Endodermal cell (in vitro differentiated cells): Measurements from ENCODE around the gene OPCML. TPM values are rescaled to one million over a fixed set of nuclear protein-coding genes. Genes with fewer than 3 reads are reported as not detected.

Source experiments
- DNase-seq: peaks from one replicate; pipeline ENCODE4 v3.0.0-alpha.2; 2017
- H3K27ac ChIP-seq: 2 replicates; pipeline ENCODE4 v1.5.1; 2013; ENCODE audit warnings: mild to moderate bottlenecking, low read depth, low read length, moderate library complexity
- H3K27me3 ChIP-seq: 2 replicates; pipeline ENCODE4 v1.6.1; 2013; ENCODE audit warnings: mild to moderate bottlenecking, low read length, moderate library complexity; ENCODE audit not compliant: insufficient read depth, control insufficient read depth, poor library complexity, severe bottlenecking
- H3K36me3 ChIP-seq: 2 replicates; pipeline ENCODE4 v1.7.0; 2013; ENCODE audit warnings: mild to moderate bottlenecking, low read length, moderate library complexity; ENCODE audit not compliant: control insufficient read depth, insufficient read depth
- H3K4me1 ChIP-seq: one replicate; pipeline ENCODE4 v1.7.0; 2013; ENCODE audit warnings: low read length; ENCODE audit not compliant: control insufficient read depth, insufficient read depth
- H3K4me3 ChIP-seq: 2 replicates; pipeline ENCODE4 v1.5.1; 2013; ENCODE audit warnings: mild to moderate bottlenecking, low read length, moderate library complexity
- H3K9ac ChIP-seq: 2 replicates; pipeline ENCODE4 v1.6.1; 2013; ENCODE audit warnings: mild to moderate bottlenecking, low read length, moderate library complexity; ENCODE audit not compliant: poor library complexity, severe bottlenecking; ENCODE audit errors: extremely low read depth
- H3K9me3 ChIP-seq: 2 replicates; pipeline ENCODE4 v1.6.1; 2013; ENCODE audit warnings: mild to moderate bottlenecking, low read length, moderate library complexity; ENCODE audit not compliant: control insufficient read depth
- H3K27ac Mint-ChIP-seq: 2 replicates; pipeline ENCODE4 v1.8.0; 2020; ENCODE audit warnings: mixed read lengths
- H3K27me3 Mint-ChIP-seq: 2 replicates; pipeline ENCODE4 v1.8.0; 2021; ENCODE audit warnings: mild to moderate bottlenecking, mixed read lengths; ENCODE audit not compliant: insufficient read depth
- H3K36me3 Mint-ChIP-seq: 2 replicates; pipeline ENCODE4 v1.8.0; 2020; ENCODE audit warnings: low read depth, mixed read lengths
- H3K4me1 Mint-ChIP-seq: 2 replicates; pipeline ENCODE4 v1.8.0; 2020; ENCODE audit warnings: mixed read lengths
- H3K4me3 Mint-ChIP-seq: 2 replicates; pipeline ENCODE4 v1.8.0; 2020; ENCODE audit warnings: mild to moderate bottlenecking, moderate library complexity, mixed read lengths
- H3K9me3 Mint-ChIP-seq: 2 replicates; pipeline ENCODE4 v1.8.0; 2020; ENCODE audit warnings: mild to moderate bottlenecking, mixed read lengths
- CTCF ChIP-seq: fragments of 200-600 bp; sonication (generic); conservative IDR thresholded peaks from 2 replicates; pipeline ENCODE4 v1.5.0; 2021; ENCODE audit warnings: antibody characterized with exemption, mild to moderate bottlenecking
- WGBS, 2 experiments: methylation state at CpG; one replicate each; pipeline versions ENCODE4 v1.1.5 to v1.1.7; 2013; ENCODE audit warnings: missing lambda C conversion rate in 2 of 2, mixed read lengths in 1 of 2; ENCODE audit not compliant: insufficient coverage in 1 of 2, insufficient read length in 1 of 2; 5-methylcytosine and 5-hydroxymethylcytosine counted together
- total RNA-seq, 2 donors: library from RNA; stranded (reverse); fragmentation: NEBNext Ultra II Directional in 1 of 2; extraction: Animal tissue kit (Norgen Biotek cat#: 25700) in 1 of 2; gene quantifications; 2 replicates in 1 of 2; 3 replicates in 1 of 2; pipeline ENCODE4 v1.2.1, GENCODE V29; 2021

The OPCML gene
- total RNA-seq, 2 donors from 2014 or later, result 0.49 to 0.86 TPM

DNA sequence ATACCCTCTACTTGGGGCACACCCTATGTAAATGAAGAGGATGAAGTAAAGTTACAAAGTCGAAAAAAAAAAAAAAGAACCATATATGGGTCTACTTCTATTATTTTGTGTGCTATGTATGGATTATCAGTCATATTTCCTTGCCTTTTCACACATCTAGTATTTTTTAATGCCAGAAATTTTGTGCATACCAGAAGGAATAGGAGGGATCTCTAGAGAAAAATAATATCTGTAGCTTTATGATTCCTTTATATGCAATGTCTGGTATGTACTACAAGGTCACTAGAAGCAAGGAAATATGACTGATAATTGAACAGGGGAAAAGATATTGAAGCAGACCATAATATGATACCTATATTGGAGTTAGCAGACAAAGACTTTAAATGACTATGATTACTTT is 713.4 kb downstream of the OPCML start:
- TF ChIP-seq CTCF, result no peak
- peaks cover 8% of the 10 kb centered on the region for H3K4me1 Mint-ChIP-seq
- DNase-seq, result no peak
- H3K27me3 ChIP-seq, result no peaks in the 10 kb centered on the region
- H3K4me3 ChIP-seq, result no peak overlapping the region
- H3K9ac ChIP-seq, result no peak overlapping the region
- H3K4me1 ChIP-seq, result no peaks in the 10 kb centered on the region
- H3K27ac ChIP-seq, result no peak overlapping the region
- H3K9me3 ChIP-seq, result no peaks in the 10 kb centered on the region
- no peak overlapping the region for H3K4me3 Mint-ChIP-seq
- 100% methylated on average over 1 of the region's 1 CpG; no CpG with 5 or more reads in 1 of the 2 experiments for WGBS, 2 experiments
- no peaks in the 10 kb centered on the region for H3K36me3 ChIP-seq
- H3K36me3 Mint-ChIP-seq, result no peaks in the 10 kb centered on the region
- no peaks in the 10 kb centered on the region for H3K9me3 Mint-ChIP-seq
- no peaks in the 10 kb centered on the region for H3K27me3 Mint-ChIP-seq
- no peak overlapping the region for H3K27ac Mint-ChIP-seq

DNA sequence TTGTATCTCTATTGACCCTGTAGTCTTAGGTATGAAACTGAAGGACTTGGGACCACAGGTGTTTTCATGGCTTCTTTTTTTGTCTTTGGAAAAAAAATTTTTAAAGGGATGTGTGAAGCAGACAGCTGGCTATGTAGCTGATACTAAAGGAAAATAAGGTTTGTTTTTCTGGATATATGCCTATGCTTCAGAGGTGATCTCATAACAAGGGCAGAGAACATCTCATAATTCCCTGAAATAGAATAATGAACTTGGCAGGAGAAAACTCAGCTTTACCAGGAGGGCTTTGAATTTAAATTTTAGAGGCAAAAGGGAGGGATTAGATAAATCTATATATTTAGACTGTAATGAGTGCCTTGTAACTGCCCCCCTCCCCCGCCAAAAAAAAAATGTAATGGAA is 714.9 kb downstream of the OPCML start:
- Histone ChIP-seq H3K27ac (no peak overlapping the region), H3K4me1 (no peaks in the 10 kb centered on the region), H3K27me3 (no peaks in the 10 kb centered on the region), H3K9ac (no peak overlapping the region), H3K36me3 (no peaks in the 10 kb centered on the region), H3K9me3 (no peaks in the 10 kb centered on the region), H3K4me3 (no peak overlapping the region)
- Mint-ChIP-seq H3K9me3 (no peaks in the 10 kb centered on the region), H3K4me3 (no peak overlapping the region), H3K4me1 (peaks cover 8% of the 10 kb centered on the region), H3K36me3 (no peaks in the 10 kb centered on the region), H3K27ac (no peak overlapping the region), H3K27me3 (no peaks in the 10 kb centered on the region)
- no CpG with 5 or more reads among the region's 1 CpG for WGBS, 2 experiments
- no peak for TF ChIP-seq CTCF
- DNase-seq, result no peak

GRCh38 chr11:132814410-132814809 is 717.9 kb downstream of the OPCML start:
- H3K27ac Mint-ChIP-seq, result no peak overlapping the region
- H3K27me3 Mint-ChIP-seq, result no peaks in the 10 kb centered on the region
- WGBS, 2 experiments, result 40 to 88% methylated on average over 1 to 2 of the region's 2 CpGs
- Histone ChIP-seq H3K9me3 (no peaks in the 10 kb centered on the region), H3K4me3 (no peak overlapping the region), H3K4me1 (no peaks in the 10 kb centered on the region), H3K36me3 (no peaks in the 10 kb centered on the region), H3K27me3 (no peaks in the 10 kb centered on the region), H3K27ac (no peak overlapping the region), H3K9ac (no peak overlapping the region)
- no peaks in the 10 kb centered on the region for H3K9me3 Mint-ChIP-seq
- H3K36me3 Mint-ChIP-seq, result no peaks in the 10 kb centered on the region
- no peaks in the 10 kb centered on the region for H3K4me1 Mint-ChIP-seq
- no peak overlapping the region for H3K4me3 Mint-ChIP-seq
- TF ChIP-seq CTCF, result no peak
- no peak for DNase-seq
